Brain pericyte (primary cell): ENCODE data around the gene PDYN.

Source experiments
- DNase-seq: peaks from one replicate; pipeline ENCODE4 v3.0.0-alpha.2; 2012; ENCODE audit warnings: low read depth, low spot score

The PDYN gene

GRCh38 chr20:1951436-1952115 lies 42.3 kb downstream of the PDYN start:
- no peak for DNase-seq

GRCh38 chr20:1950836-1951235 lies 43.0 kb downstream of the PDYN start:
- no peak for DNase-seq

- DNase-seq, result no peak
Measured at GRCh38 chr20:1949347-1950100, 44.3 kb downstream of the PDYN start.

- no peak for DNase-seq
Measured at GRCh38 chr20:1947535-1947846, 46.4 kb downstream of the PDYN start.

GRCh38 chr20:1946762-1947534 lies 46.9 kb downstream of the PDYN start:
- no peak for DNase-seq

GRCh38 chr20:1946442-1946761 lies 47.5 kb downstream of the PDYN start:
- DNase-seq, result no peak

GRCh38 chr20:1945660-1946059 lies 48.2 kb downstream of the PDYN start:
- DNase-seq, result no peak

- DNase-seq, result no peak
Measured at GRCh38 chr20:1945134-1945618, 48.7 kb downstream of the PDYN start.

GRCh38 chr20:1944345-1945091 lies 49.3 kb downstream of the PDYN start:
- DNase-seq, result no peak

- no peak for DNase-seq
Measured at GRCh38 chr20:1943275-1944002, 50.4 kb downstream of the PDYN start.

- no peak for DNase-seq
Measured at GRCh38 chr20:1942486-1943274, 51.2 kb downstream of the PDYN start.

- no peak for DNase-seq
Measured at GRCh38 chr20:1942061-1942460, 51.8 kb downstream of the PDYN start.

- no peak for DNase-seq
Measured at GRCh38 chr20:1941226-1941625, 52.6 kb downstream of the PDYN start.

GRCh38 chr20:1940581-1940980 lies 53.3 kb downstream of the PDYN start:
- DNase-seq, result no peak

- no peak for DNase-seq
Measured at GRCh38 chr20:1939270-1939595, 54.6 kb downstream of the PDYN start.

- no peak for DNase-seq
Measured at GRCh38 chr20:1938464-1939269, 55.2 kb downstream of the PDYN start.

- DNase-seq, result no peak
Measured at GRCh38 chr20:1937316-1937976, 56.4 kb downstream of the PDYN start.

- no peak for DNase-seq
Measured at GRCh38 chr20:1935696-1936366, 58.0 kb downstream of the PDYN start.
